Esophagus muscularis mucosa (tissue), 4 donors: ENCODE results near the gene MRPL24.
A peak's percentile ranks its signal among the peaks of the same experiment; 100 is the strongest.

Experiments used
- CTCF ChIP-seq, 3 experiments: fragments of 200-600 bp in 2 of 3; fragments of 450-650 bp in 1 of 3; sonication (generic) in 2 of 3; IDR thresholded peaks; one replicate each; pipeline ENCODE4 v1.5.1; 2017 to 2019; ENCODE audit warnings: antibody characterized with exemption in 3 of 3, mild to moderate bottlenecking in 2 of 3, moderate library complexity in 1 of 3
- EP300 ChIP-seq: sonication (generic); formaldehyde crosslinking; IDR thresholded peaks from one replicate; pipeline ENCODE4 v1.6.1; 2017; ENCODE audit warnings: antibody characterized with exemption
- POLR2A ChIP-seq: fragments of 450-650 bp; IDR thresholded peaks from one replicate; pipeline ENCODE4 v1.6.1; 2017; ENCODE audit warnings: antibody characterized with exemption, moderate library complexity, mild to moderate bottlenecking, low read depth
- POLR2AphosphoS5 ChIP-seq, 2 donors: sonication (generic); formaldehyde crosslinking; IDR thresholded peaks; one replicate each; pipeline ENCODE4 v1.6.1; 2017; ENCODE audit warnings: antibody characterized with exemption in 2 of 2

- TF ChIP-seq CTCF (IDR thresholded peaks at IDR 0.05) (peak; percentile 92 to 95 (median 94)), EP300 (no peak), POLR2AphosphoS5 (IDR thresholded peaks at IDR 0.05) (peak in 1 of 2 donors; percentile 74), POLR2A (no peak)
These were observed 15.1 kb downstream of the MRPL24 start for GRCh38 chr1:156725683-156726280.
